Gastrocnemius medialis (tissue), 4 donors: ENCODE measurements around the gene CTNNB1. TPM values are rescaled to one million over a fixed set of nuclear protein-coding genes. Genes with fewer than 3 reads are reported as not detected.

Source experiments
- ATAC-seq, 2 donors: fragments of 150-250 bp; one replicate each; pipeline ENCODE4 v1.9.1; 2016
- DNase-seq, 2 donors: peaks; one replicate each; pipeline ENCODE4 v3.0.0-alpha.2; 2019
- H3K27ac ChIP-seq, 4 donors: fragments of 200-600 bp; sonication (generic); 1 replicate in 1 of 4; 2 replicates in 3 of 4; pipeline ENCODE4 v1.5.1; 2016 to 2018; ENCODE audit warnings: mild to moderate bottlenecking in 2 of 4, moderate library complexity in 1 of 4
- H3K27me3 ChIP-seq, 3 donors: fragments of 200-600 bp; sonication (generic) in 2 of 3; 1 replicate in 1 of 3; 2 replicates in 2 of 3; pipeline versions ENCODE4 v1.5.1 to v1.6.0; 2016 to 2019; ENCODE audit warnings: mild to moderate bottlenecking in 1 of 3, moderate library complexity in 1 of 3
- H3K36me3 ChIP-seq, 2 donors: fragments of 200-600 bp; sonication (generic) in 1 of 2; one replicate each; pipeline ENCODE4 v1.5.1; 2017 to 2018
- H3K4me1 ChIP-seq, 2 donors: fragments of 200-600 bp; sonication (generic) in 1 of 2; one replicate each; pipeline ENCODE4 v1.5.1; 2016 to 2017; ENCODE audit warnings: mild to moderate bottlenecking in 2 of 2
- H3K4me3 ChIP-seq, 4 donors: fragments of 200-600 bp; sonication (generic) in 3 of 4; 1 replicate in 1 of 4; 2 replicates in 3 of 4; pipeline ENCODE4 v1.5.1; 2016 to 2019; ENCODE audit warnings: mild to moderate bottlenecking in 2 of 4
- H3K9me3 ChIP-seq, 3 donors: fragments of 200-600 bp; sonication (generic) in 2 of 3; 1 replicate in 1 of 3; 2 replicates in 2 of 3; pipeline ENCODE4 v1.5.1; 2016 to 2019
- CTCF ChIP-seq, 5 experiments: fragments of 450-650 bp in 3 of 5; fragments of 200-600 bp in 2 of 5; sonication (generic) in 2 of 5; IDR thresholded peaks in 4 of 5; conservative IDR thresholded peaks in 1 of 5; 1 replicate in 4 of 5; 2 replicates in 1 of 5; pipeline ENCODE4 v1.5.1; 2016 to 2019; ENCODE audit warnings: antibody characterized with exemption in 5 of 5, mild to moderate bottlenecking in 3 of 5, moderate library complexity in 3 of 5
- POLR2A ChIP-seq, 2 donors: fragments of 450-650 bp; IDR thresholded peaks; one replicate each; pipeline ENCODE4 v1.6.1; 2017; ENCODE audit warnings: antibody characterized with exemption in 2 of 2, mild to moderate bottlenecking in 2 of 2, moderate library complexity in 2 of 2
- in situ Hi-C, 4 donors: fragments of 200-750 bp; cut with MboI; loops; one replicate each; pipeline versions ENCODE4 v1.15.0 to v1.8.0; 2017; ENCODE audit warnings: low sequenced_read_pairs in 4 of 4
- intact Hi-C: fragments of 100-400 bp; cut with DNase I; formaldehyde crosslinking; loops from one replicate; pipeline ENCODE4 v1.15.1; 2023; ENCODE audit warnings: low total_unique reads
- total RNA-seq, 4 donors: library from RNA; depleted of rRNA; stranded (reverse); fragments of >200 nt; gene quantifications; one replicate each; pipeline versions ENCODE4 v1.1.0 to v1.2.3, GENCODE V29; 2016

Gene CTNNB1
- total RNA-seq, 4 donors from 2014 or later, result 114 to 157 (median 150) TPM

DNA sequence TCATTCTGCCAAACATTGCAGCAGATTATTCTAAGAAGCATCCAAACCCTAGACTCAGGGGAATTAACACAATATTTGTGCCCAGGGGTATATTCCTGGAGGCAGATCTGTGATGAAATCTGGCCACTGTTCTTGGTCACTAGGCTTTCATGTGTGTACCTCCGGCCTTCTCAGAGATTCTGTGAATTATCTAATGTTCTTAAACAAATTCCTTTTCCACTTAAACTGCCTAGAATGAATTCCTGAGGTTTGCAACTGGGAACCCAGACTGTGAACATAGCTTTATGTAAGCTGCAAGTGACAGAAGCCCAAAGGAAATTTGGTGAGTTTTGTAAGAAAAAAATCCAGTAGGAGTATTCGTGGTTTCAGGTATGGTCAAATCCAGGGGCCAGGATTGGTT is 20.7 kb upstream of the CTNNB1 start:
- no peaks in the 10 kb centered on the region for H3K36me3 ChIP-seq
- no peaks in the 10 kb centered on the region for H3K4me1 ChIP-seq
- no peak overlapping the region for H3K4me3 ChIP-seq
- DNase-seq (no peak), ATAC-seq (no peak)
- H3K27me3 ChIP-seq, result no peaks in the 10 kb centered on the region
- H3K9me3 ChIP-seq, result no peaks in the 10 kb centered on the region
- TF ChIP-seq CTCF (IDR thresholded peaks at IDR 0.05 in 4 of 5, conservative IDR thresholded peaks at IDR 0.05 in 1 of 5) (no peak), POLR2A (IDR thresholded peaks at IDR 0.05) (no peak)
- intact Hi-C loops, result no loop called here
- in situ Hi-C loops, result loop anchor here in 1 of 4 donors (25.0 kb wide), 1 partner anchor 866 kb away; the partner anchor contains the start of gene EIF1B
- no peak overlapping the region for H3K27ac ChIP-seq

GRCh38 chr3:41180396-41180795 is 18.9 kb upstream of the CTNNB1 start:
- no peak for TF ChIP-seq POLR2A (IDR thresholded peaks at IDR 0.05)
- TF ChIP-seq CTCF (IDR thresholded peaks at IDR 0.05 in 4 of 5, conservative IDR thresholded peaks at IDR 0.05 in 1 of 5), result no peak
- no peaks in the 10 kb centered on the region for H3K36me3 ChIP-seq
- H3K27ac ChIP-seq, result no peak overlapping the region
- ATAC-seq (no peak), DNase-seq (no peak)
- H3K27me3 ChIP-seq, result no peaks in the 10 kb centered on the region
- in situ Hi-C loops, result loop anchor here in 1 of 4 donors (25.0 kb wide), 1 partner anchor 868 kb away; the partner anchor contains the start of gene EIF1B
- no peaks in the 10 kb centered on the region for H3K4me1 ChIP-seq
- intact Hi-C loops, result no loop called here
- no peaks in the 10 kb centered on the region for H3K9me3 ChIP-seq
- H3K4me3 ChIP-seq, result no peak overlapping the region

DNA sequence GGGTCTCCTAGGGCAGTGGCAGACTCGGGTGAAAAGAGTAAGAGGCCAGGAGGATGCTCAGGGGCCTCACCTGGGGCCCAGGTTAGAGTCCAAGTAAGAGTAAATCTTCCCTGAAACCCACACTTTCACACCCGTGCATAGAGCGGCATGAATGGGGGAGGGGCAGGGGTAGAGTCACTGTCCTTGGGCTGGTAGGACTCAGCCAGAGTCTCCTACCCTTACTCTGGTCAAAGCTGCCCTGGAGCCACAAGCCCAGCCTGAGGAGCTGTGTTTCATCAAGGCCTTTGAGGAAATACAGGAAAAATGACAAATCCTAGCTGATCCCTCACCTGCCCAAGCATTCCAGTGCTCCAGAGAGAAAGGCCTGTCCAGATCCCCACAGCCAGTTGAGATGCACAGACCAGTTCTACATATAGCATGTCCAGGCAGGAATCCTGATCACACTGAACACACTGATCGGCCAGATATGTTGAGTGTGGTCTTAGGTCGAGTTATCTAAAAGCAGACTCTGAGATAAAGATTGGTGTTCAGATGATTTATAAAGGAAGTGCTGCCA is 16.7 kb upstream of the CTNNB1 start:
- intact Hi-C loops, result no loop called here
- Histone ChIP-seq H3K36me3 (no peaks in the 10 kb centered on the region), H3K27ac (no peak overlapping the region), H3K9me3 (no peaks in the 10 kb centered on the region), H3K4me3 (no peak overlapping the region), H3K4me1 (no peaks in the 10 kb centered on the region), H3K27me3 (no peaks in the 10 kb centered on the region)
- in situ Hi-C loops, result loop anchor here in 1 of 4 donors (25.0 kb wide), 1 partner anchor 870 kb away; the partner anchor contains the start of gene EIF1B
- DNase-seq (no peak), ATAC-seq (no peak)
- TF ChIP-seq POLR2A (IDR thresholded peaks at IDR 0.05) (no peak), CTCF (IDR thresholded peaks at IDR 0.05 in 4 of 5, conservative IDR thresholded peaks at IDR 0.05 in 1 of 5) (no peak)

- TF ChIP-seq POLR2A (IDR thresholded peaks at IDR 0.05), result no peak
- no peak for TF ChIP-seq CTCF (IDR thresholded peaks at IDR 0.05 in 4 of 5, conservative IDR thresholded peaks at IDR 0.05 in 1 of 5)
Measured at GRCh38 chr3:41184394-41184793, 14.9 kb upstream of the CTNNB1 start.

More at GRCh38 chr3:41184394-41184793, 14.9 kb upstream of the CTNNB1 start:
- no peak for ATAC-seq
- intact Hi-C loops, result no loop called here
- H3K27me3 ChIP-seq, result no peaks in the 10 kb centered on the region
- H3K36me3 ChIP-seq, result no peaks in the 10 kb centered on the region
- no peak overlapping the region for H3K4me3 ChIP-seq
- DNase-seq, result no peak
- no peaks in the 10 kb centered on the region for H3K9me3 ChIP-seq
- no peaks in the 10 kb centered on the region for H3K4me1 ChIP-seq
- no peak overlapping the region for H3K27ac ChIP-seq
- in situ Hi-C loops, result loop anchor here in 1 of 4 donors (25.0 kb wide), 1 partner anchor 872 kb away; the partner anchor contains the start of gene EIF1B
